GM18907 (cell line): ENCODE results near the gene KRTAP10-9.
"Not testable (repeated sequence)": the region's sequence is repeated elsewhere in the genome, so short reads cannot be mapped to it uniquely, and the experiment has no call there.

Experiments
- ATAC-seq: cut with Tn5 transposase; IDR thresholded peaks from one replicate; pipeline ENCODE4 v1.9.1; 2021; ENCODE audit warnings: mild to moderate bottlenecking, moderate library complexity; ENCODE audit not compliant: unreplicated experiment

The KRTAP10-9 gene

DNA sequence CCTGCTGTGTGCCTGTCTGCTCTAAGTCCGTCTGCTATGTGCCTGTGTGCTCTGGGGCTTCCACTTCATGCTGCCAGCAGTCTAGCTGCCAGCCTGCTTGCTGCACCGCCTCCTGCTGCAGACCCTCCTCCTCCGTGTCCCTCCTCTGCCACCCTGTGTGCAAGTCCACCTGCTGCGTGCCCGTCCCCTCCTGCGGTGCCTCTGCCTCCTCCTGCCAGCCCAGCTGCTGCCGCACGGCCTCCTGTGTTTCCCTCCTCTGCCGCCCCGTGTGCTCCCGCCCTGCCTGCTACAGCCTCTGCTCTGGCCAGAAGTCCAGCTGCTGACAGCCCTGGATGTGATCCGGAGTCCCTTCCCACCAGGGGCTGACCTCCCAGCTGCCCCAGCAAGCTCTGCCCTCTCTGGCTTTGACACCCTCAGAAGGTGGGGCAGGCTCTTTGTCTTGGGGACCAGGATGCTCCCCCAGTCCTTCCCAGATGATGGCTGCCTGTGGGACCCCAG, 11.0 kb downstream of the KRTAP10-9 start:
- not testable (repeated sequence) for ATAC-seq

DNA sequence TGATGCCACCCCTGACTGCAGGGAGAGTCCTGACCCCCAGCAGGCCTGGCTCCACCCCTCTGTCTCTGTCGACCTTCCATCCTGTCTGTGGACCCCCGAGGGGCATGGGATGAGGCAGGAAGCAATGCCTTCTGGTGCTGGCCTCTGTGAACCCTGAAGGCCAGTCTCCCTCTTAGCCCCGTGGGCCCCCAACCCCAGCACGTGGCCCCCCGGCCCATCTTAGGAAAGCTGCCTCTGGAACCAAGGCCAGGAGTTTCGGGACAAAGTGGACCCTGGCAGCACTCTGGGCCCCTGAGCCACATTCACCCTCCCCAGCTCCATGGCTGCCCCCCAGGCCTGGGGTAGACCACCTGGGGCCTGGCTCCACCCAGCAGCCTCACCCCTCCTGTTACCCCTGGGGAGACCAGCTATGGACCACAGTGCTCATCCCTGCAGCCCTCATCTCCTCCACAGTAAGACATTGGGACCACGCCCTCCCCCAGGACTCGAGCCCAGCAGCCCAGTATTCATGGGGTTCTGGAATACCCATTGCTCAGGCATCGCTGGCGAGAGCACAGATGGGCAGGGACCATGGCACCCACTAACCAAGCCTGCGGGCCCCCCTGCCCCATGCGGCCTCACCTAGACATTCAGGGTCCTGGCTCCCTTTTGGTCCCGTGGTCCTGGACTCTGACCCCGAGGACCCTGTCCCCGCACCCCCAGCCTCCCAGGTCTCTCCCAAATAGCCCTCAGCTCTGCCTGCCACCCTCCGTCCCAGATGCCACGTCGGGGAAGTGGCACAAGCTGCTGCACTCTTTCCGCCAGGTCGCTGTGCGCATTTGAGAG, 11.8 kb downstream of the KRTAP10-9 start:
- not testable (repeated sequence) for ATAC-seq

DNA sequence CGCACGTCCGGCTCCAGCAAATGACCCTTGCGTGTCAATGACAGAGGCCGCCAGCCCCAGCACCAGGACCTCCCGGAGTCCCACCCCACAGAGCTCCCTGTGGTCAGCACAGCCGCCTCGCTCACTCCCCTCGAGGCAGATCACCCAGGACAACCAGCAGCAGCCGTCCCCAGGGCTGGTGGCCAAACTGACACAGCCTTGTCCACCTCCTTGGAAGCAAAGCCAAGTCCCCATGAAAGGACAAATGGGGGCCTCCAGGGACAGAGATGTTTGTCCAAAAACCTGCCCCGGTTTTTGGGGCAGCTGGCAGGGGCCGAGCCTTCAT, 12.4 kb downstream of the KRTAP10-9 start:
- ATAC-seq: no peak

DNA sequence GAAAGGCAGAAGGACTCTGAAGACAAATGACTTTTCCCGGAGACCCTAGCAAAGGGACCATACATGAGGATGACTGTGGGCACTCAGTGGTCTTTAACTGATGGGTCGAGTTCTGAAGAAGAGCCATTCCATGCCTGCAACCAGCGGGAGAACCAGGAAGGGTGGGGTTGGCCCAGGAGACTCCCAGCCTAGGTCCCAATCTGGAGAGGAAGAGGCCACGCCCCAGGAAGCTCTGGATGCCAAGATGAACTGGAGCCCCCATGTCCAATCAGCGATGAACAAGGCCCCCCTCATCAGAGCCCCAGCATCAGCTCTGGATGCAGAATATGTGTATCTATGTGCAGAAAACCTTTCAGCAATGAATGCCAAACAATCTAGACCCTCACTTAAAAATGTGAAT, 13.9 kb downstream of the KRTAP10-9 start:
- ATAC-seq: no peak

DNA sequence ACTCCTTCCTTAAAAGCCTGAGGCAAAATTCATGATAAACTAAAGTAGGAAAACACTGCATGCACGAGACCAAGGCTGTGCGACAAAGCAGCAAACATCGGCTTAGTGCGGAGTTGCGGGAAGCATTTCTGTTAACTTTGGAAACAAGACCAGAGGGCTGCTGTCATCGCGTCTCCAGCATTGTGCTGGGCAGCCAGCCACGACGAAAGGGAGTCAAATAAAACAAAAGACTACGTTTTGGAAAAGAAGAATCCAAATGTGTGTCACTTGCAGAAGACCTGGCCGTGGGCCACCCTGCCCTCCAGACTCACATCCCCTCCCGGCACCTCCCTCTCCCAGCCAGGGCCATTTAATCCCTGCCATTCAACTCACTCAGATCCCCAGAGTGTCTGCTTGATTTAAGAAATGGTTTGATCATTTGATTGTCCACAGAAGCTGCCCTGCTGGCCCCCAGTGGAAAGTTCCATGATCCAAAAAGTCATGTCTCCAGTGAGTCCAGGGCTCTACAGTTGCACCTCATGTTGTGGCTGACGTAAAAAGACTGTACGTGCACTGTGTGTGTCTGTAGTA, 16.9 kb downstream of the KRTAP10-9 start:
- ATAC-seq: no peak

DNA sequence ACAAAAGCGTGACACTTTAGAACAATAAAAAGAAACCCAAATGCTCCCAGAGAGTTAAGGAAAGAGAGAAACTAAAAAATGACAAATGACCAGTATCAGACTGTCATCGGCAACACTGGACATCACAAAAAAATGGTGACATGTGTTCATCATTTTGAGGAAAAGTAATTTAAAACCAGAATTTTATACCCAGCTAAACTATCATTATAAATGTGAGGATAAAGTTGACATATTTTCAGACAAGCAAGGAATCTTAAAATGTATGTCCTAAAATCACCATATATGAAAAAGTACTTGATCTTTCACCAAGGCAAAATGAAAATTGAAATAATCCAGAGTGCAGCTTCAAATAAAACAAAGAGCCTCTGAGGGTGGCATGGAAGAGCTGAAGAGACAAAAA, 18.0 kb downstream of the KRTAP10-9 start:
- ATAC-seq: no peak

DNA sequence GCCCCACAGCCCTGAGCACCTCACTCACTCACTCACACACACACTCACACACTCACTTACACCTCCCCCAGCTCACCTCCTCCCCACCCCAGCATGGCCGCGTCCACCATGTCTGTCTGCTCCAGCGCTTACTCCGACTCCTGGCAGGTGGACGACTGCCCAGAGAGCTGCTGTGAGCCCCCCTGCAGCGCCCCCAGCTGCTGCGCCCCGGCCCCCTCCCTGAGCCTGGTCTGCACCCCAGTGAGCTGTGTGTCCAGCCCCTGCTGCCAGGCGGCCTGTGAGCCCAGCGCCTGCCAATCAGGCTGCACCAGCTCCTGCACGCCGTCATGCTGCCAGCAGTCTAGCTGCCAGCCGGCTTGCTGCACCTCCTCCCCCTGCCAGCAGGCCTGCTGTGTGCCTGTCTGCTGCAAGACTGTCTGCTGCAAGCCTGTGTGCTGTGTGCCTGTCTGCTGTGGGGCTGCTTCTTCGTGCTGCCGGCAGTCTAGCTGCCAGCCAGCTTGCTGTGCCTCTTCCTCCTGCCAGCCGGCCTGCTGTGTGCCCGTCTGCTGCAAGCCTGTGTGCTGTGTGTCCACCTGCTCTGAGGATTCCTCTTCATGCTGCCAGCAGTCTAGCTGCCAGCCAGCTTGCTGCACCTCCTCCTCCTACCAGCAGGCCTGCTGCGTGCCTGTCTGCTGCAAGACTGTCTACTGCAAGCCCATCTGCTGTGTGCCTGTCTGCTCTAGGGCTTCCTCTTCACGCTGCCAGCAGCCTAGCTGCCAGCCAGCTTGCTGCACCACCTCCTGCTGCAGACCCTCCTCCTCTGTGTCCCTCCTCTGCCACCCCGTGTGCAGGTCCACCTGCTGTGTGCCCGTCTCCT, 19.7 kb downstream of the KRTAP10-9 start, which contains the start of gene KRTAP10-11:
Gene KRTAP10-11 (plus strand): TSS at position 49 of the 856 bp plus-strand sequence. CDS start 45 bp downstream, at position 94.
- not testable (repeated sequence) for ATAC-seq

DNA sequence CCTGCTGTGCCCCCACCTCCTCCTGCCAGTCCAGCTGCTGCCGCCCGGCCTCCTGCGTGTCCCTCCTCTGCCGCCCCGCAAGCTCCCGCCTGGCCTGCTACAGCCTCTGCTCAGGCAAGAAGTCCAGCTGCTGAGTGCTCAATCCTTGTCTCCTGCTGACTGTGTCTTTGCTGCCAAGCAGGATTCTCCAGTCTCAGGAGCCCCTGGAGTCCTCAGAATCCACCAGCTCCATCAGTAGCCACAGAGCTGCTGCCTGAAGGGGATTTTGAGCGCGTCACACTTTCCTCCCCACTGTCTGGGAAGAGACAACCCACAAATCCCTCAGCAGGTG, 20.3 kb downstream of the KRTAP10-9 start:
- ATAC-seq: no peak

DNA sequence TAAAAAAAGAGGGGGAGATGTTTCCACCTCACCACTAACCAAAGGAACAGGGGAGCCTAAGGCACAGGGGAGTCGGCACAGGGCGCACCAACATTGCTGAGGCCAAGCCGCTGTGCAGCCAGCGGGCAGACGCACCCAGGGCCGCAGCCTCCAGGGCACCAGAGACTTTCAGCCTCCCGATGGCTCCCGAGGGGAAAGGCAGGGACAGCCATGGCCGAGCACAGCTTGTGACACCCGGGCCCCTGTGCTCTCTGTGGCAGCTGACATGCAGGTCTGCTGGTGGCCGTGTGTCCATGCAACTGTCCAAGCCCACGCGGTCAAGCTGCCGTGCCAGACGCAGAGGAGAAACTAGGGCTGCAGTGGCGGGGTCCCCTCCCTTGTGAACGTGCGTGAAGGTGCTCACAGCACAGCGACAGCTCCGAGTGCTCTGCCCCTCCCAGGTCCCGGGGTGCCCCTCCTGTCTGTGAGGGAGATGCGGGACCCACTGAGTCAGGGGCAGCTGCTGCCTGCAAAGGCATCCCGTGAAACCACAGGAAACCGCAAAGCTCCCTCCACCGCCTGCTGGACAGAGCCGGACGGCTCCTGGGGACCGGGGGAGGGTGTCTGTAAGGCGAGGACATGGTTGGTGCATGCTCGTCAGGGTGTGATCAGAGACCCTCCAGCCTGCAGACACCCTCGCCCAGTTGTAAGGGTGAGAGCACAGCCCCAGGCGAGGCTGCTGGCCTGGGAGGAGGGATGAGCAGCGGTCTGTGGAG, 21.8 kb downstream of the KRTAP10-9 start:
- ATAC-seq: no peak

DNA sequence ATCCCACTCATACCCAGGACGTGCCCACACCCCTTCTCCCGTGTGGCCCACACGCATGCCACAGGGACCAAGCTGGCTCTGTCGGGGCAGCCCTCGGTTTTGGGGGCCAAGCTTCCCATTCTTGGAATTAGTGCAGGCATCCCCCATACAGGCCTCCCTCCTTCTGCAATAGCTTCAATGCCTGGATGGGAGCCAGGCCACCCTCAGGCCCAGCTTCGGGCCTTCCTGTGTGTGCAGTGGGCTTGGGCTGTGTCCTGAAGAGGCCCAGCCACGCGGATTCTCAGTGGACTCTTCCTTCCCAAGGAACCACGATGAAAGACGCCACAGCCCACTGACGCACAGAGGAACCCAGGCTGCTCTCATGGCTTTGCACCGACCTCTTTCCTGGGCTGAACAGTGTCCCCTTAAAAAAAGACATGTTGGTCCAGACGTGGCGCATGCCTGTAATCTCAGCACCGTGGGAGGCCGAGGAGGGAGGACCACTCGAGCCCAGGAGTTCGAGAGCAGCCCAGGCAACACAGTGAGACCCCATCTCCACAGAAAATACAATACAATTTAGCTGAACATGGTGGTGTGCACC, 22.7 kb downstream of the KRTAP10-9 start:
- no peak for ATAC-seq

DNA sequence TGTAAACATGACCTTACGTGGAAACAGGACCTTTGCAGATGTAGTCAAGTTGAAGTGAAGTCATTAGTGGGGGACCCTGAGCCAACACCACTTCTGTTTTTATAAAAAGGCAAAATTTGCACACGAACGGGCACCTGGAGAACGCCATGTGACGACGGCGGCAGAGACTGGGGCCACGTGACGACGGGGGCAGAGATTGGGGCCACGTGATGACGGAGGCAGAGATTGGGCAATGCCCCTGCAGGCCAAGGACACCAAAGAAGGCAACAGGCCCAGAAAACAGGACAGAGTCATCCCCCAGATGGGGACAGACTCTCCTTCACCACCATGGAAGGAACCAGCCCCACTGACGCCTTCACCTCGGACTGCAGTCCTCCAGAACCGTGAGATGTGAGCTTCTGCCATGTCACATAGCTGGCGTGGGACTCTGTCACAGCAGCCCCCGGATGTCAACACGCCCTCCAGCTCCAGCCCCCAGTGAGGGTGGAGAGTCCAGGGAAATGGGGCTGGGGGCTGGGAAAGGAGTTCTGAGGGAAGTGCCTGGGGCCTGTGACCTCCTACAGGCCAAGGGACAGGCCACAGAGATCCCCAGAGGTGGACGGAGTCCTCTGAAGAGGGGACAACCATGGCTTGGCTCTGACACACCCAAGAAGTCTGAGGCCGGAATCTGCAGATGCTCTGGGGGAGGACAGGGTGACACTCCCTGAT, 23.5 kb downstream of the KRTAP10-9 start:
- no peak for ATAC-seq

DNA sequence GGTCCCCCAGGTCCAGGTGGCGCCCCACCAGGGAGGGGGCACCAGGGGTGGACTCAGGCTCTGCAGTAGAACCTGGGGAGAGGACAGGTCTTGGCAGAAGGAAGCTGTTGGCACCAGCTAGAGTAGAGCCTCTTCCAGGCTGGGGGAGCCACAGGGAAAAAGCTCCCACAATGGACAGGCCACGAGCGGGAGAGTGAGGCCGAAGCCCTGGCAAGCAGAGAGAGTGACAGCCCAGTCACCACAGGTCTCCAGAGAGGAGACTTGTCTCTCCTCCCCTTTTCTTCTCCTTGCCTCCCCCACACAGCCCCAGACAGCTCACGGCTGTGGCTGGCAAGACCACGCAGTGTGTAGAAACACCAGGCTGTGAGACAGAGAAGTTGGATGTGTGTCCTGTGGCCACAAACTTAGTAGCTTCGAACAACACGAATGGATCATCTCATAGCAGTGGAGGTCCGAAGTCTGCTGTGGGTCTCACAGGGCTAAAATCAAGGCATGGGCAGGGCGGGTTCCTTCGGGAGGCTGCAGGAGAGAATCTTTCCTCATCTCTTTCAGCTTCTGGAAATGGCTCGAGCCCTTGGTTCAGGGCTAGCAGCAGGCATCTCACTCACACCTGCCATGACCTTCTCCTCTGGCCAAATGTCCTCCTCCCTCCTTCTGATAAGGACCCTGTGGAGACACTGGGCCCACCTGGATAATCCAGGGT, 24.2 kb downstream of the KRTAP10-9 start:
- no peak for ATAC-seq

DNA sequence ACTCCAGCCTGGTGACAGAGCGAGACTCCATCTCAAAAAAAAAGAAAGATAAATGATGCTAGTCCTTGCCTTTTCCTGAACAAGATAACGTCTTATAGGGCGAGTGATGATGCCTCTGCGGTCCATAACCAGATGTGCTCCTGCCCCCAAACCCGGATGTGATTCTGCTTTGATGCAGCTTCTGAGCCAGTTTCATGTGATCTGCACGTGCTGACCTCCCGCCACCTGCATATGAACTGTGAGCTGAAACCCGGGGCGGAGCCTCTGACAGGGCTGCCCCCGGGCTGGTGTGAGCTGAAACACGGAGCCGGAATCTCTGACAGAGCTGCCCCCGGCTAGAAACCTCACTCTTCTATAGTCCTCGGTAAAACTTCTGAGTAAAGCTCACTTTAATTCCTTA, 26.2 kb downstream of the KRTAP10-9 start:
- ATAC-seq: no peak

DNA sequence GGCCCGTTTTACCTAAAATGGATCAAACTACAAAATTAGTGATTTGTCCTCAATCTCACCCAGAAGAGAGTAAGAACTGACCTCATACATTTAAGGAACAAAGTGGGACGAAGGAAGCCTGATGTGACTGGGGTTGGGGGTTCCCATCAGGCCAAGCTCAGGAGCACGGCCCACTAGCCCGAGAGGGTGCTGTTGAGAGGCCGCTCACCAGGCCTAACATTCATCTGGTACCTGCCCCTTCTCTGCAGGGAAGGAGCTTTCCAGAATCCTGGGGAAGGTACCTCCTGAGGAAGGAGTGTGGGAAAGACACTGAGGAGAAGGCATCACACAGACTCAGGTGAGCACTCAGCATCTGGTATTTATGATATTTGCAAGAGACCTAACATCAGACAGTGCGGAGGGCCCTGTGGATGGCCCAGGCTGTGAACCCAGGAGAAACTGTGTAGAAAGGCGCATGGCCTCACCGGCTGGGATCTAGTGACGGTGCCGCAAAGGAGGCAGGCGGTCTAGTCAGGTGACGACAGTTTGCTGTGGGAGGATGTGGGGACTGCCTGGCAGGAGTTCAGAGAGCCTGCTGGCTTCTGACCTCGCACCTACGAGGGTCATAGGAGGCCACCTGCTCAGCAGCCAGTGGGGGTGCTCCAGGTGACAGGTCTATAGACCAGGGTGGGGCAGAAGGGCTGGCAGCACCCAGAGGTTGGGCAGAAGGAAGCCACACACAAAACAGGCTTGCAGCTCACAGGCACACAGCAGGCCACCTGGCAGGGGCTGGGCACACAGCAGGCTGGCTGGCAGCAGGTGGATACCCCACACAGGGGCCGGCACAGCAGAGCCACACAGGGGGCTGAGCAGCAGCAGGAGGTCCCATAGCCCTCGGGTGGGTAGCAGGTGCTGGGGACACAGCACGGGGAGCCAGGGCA, 27.0 kb downstream of the KRTAP10-9 start:
- ATAC-seq: no peak

DNA sequence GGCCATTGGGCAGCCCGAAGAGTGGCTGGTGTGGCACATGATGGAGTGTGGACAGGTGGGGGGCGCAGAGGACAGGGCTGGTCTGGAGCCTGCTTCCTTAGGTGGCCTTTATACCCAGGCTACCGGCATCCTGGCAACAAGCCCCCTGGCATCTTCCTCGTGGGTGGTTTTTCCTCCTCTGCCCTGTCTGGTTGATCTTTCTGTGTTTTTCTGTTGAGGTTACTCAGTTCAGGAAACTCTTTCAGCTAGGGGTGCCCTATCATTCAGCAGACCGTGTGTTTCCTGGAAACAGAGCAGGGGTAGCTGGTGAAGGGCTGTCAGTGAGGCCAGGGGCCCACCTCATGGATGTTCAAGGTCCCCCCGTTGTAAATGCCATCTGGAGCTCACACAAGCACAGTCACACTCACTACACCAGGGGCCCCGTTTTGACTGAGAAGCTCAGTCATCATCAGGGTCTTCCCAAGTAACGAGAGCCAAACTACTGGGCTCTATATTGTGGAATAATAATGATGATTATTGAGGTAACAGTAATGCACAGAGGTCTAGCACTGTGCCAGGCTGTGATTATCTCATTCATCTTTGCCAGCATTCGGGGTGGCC, 27.8 kb downstream of the KRTAP10-9 start, which contains the start of gene KRTAP12-4:
Gene KRTAP12-4 (minus strand): TSS at position 84 of the 600 bp plus-strand sequence. CDS start 45 bp downstream, at position 39.
- no peak for ATAC-seq

DNA sequence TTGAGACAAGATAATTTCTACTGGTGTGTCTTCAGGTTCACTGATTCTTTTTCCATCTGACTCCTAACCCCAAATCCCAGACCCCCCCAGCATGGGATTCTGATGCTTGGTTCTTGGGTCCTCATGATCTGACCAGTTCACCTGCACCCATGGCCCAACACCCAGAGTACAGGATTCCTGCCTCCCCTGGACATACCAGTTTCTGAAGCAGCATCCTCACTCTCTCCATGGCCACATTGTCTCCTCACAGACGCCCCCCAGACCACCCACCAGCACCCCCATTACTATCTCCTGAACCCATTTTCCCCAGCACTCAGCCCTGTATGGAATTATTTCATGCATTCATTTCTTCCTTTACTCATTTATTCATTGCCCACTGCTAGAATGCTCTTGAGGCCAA, 30.0 kb downstream of the KRTAP10-9 start:
- no peak for ATAC-seq

DNA sequence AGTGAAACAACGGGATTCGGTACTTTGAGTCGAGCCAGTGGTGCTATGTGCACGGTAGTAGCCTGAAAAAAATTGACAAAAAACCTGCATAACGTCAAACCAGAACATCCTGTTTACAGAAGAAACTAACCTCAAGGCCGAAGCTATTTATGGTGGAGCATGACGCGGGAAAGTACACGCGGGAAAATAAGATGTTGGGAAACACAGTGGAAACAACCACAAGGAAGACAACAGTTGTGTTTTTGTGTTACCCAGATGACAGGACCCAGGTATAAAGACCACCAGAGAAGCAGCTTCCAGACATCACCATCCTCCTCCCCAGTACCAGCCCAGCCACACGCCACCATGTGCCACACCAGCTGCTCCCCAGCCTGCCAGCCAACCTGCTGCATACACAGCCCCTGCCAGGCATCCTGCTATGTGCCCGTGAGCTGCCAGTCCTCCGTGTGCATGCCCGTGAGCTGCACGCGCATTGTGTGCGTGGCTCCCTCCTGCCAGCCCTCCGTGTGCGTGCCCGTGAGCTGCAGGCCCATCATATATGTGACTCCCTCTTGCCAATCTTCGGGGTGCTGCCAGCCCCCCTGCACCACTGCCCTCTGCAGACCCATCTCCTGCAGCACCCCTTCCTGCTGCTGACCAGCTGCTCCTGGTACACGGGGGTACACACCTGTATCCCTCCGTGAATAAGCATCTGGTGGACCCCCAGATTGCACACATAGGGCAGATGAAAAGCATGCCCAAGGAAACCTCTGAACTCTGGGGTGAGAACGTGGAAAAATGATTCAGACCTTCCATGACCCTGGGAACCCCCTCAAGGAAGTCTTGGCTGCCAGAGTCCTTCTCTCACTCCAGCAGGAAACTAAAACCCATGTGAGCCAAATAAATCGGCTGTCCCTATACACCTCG, 31.0 kb downstream of the KRTAP10-9 start, which contains the start of gene KRTAP12-3:
Gene KRTAP12-3 (plus strand): TSS at position 298 of the 906 bp plus-strand sequence. CDS start 48 bp downstream, at position 346.
- ATAC-seq: no peak
